Measurements from ENCODE around the gene ETHE1. TPM values are rescaled to one million over a fixed set of nuclear protein-coding genes. Genes with fewer than 3 reads are reported as not detected.

The ETHE1 gene
- polyA plus RNA-seq, 2 of the 4 experiments (the other 2 are of a cell fraction): 37.3 to 58.9 TPM

DNA sequence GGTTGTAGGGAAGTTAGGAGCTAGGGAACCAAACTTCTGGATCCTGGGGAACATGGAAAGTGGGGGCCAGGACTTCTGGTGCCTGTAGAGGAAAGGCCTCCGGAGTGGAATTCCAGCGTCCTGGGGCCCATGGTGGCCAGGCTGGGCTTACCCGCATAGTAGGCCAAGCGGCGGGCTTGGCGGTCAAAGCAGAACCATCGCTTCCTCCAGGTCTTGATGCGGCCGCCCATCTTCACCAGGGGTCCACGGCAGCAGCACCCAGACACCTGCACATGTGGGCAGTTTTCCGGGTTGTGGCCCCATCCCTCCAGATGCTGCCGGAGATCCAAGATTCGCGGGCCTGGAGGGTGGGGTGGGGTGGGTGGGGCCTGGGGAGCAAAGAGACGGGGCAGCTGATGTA lies 47.8 kb downstream of the ETHE1 start:
- ChIA-PET CTCF (interaction anchor here (1.7 to 7.1 kb wide), 4 partner anchors 14 to 41 kb away, joined by 4 to 37 read pairs (median 15); partner anchors contain the start of genes LYPD3 and PHLDB3), POLR2A (interaction anchor here (1.2 kb wide), 1 partner anchor 16 kb away, joined by 3 read pairs; no protein-coding TSS in a partner anchor)
- H3K4me1 ChIP-seq: 0 out of 3 replicates have a peak, but pooled peaks cover 4% of the 10 kb centered on the region
- no peak overlapping the region for H3K4me2 ChIP-seq
- WGBS (ENCODE audit: missing lambda C conversion rate): 94% methylated on average over 12 of the region's 15 CpGs
- no peaks in the 10 kb centered on the region for H3K9me3 ChIP-seq
- no peak for ATAC-seq
- H3K4me3 ChIP-seq: no peak overlapping the region
- TF ChIP-seq, protein P1, sequence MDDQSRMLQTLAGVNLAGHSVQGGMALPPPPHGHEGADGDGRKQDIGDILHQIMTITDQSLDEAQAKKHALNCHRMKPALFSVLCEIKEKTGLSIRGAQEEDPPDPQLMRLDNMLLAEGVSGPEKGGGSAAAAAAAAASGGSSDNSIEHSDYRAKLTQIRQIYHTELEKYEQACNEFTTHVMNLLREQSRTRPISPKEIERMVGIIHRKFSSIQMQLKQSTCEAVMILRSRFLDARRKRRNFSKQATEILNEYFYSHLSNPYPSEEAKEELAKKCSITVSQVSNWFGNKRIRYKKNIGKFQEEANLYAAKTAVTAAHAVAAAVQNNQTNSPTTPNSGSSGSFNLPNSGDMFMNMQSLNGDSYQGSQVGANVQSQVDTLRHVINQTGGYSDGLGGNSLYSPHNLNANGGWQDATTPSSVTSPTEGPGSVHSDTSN (IDR thresholded peaks at IDR 0.05): no peak
- no peak for TF ChIP-seq FOXS1 (CRISPR knock-in tag; IDR thresholded peaks at IDR 0.05)
- no peak for TF ChIP-seq JUN (IDR thresholded peaks at IDR 0.05)
- TF ChIP-seq HOXB13 (CRISPR knock-in tag; IDR thresholded peaks at IDR 0.05; ENCODE audit: low read depth): no peak
- TF ChIP-seq, protein P2, sequence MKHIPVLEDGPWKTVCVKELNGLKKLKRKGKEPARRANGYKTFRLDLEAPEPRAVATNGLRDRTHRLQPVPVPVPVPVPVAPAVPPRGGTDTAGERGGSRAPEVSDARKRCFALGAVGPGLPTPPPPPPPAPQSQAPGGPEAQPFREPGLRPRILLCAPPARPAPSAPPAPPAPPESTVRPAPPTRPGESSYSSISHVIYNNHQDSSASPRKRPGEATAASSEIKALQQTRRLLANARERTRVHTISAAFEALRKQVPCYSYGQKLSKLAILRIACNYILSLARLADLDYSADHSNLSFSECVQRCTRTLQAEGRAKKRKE (CRISPR knock-in tag; IDR thresholded peaks at IDR 0.05; ENCODE audit: low read depth): no peak
- no peak for TF ChIP-seq NR3C1 (IDR thresholded peaks at IDR 0.05)
- TF ChIP-seq EP300 (IDR thresholded peaks at IDR 0.05): no peak
- no peak for TF ChIP-seq RAD21 (conservative IDR thresholded peaks at IDR 0.05 in 1 of 2, IDR thresholded peaks at IDR 0.05 in 1 of 2)
- TF ChIP-seq, protein P3, sequence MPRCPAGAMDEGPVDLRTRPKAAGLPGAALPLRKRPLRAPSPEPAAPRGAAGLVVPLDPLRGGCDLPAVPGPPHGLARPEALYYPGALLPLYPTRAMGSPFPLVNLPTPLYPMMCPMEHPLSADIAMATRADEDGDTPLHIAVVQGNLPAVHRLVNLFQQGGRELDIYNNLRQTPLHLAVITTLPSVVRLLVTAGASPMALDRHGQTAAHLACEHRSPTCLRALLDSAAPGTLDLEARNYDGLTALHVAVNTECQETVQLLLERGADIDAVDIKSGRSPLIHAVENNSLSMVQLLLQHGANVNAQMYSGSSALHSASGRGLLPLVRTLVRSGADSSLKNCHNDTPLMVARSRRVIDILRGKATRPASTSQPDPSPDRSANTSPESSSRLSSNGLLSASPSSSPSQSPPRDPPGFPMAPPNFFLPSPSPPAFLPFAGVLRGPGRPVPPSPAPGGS (IDR thresholded peaks at IDR 0.05): no peak
- TF ChIP-seq EHMT2 (IDR thresholded peaks at IDR 0.05; ENCODE audit: low read depth): no peak
- TF ChIP-seq SREBF2 (IDR thresholded peaks at IDR 0.05): no peak
- TF ChIP-seq KDM1A (IDR thresholded peaks at IDR 0.05; ENCODE audit: low read depth): no peak
- TF ChIP-seq HOXB5 (CRISPR knock-in tag; IDR thresholded peaks at IDR 0.05): no peak
- no peak for TF ChIP-seq MAFK (IDR thresholded peaks at IDR 0.05; ENCODE audit: partially characterized antibody)
- TF ChIP-seq, protein P4, sequence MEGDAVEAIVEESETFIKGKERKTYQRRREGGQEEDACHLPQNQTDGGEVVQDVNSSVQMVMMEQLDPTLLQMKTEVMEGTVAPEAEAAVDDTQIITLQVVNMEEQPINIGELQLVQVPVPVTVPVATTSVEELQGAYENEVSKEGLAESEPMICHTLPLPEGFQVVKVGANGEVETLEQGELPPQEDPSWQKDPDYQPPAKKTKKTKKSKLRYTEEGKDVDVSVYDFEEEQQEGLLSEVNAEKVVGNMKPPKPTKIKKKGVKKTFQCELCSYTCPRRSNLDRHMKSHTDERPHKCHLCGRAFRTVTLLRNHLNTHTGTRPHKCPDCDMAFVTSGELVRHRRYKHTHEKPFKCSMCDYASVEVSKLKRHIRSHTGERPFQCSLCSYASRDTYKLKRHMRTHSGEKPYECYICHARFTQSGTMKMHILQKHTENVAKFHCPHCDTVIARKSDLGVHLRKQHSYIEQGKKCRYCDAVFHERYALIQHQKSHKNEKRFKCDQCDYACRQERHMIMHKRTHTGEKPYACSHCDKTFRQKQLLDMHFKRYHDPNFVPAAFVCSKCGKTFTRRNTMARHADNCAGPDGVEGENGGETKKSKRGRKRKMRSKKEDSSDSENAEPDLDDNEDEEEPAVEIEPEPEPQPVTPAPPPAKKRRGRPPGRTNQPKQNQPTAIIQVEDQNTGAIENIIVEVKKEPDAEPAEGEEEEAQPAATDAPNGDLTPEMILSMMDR (IDR thresholded peaks at IDR 0.05): no peak
- no peak for TF ChIP-seq ZSCAN20 (CRISPR knock-in tag; IDR thresholded peaks at IDR 0.05)
- TF ChIP-seq ZNF302 (CRISPR knock-in tag; IDR thresholded peaks at IDR 0.05): no peak
- no peak for FAIRE-seq
- H3K27ac ChIP-seq: no peak overlapping the region
- no peak for DNase-seq (ENCODE audit: low read depth in 1 of 2, low spot score in 1 of 2)

DNA sequence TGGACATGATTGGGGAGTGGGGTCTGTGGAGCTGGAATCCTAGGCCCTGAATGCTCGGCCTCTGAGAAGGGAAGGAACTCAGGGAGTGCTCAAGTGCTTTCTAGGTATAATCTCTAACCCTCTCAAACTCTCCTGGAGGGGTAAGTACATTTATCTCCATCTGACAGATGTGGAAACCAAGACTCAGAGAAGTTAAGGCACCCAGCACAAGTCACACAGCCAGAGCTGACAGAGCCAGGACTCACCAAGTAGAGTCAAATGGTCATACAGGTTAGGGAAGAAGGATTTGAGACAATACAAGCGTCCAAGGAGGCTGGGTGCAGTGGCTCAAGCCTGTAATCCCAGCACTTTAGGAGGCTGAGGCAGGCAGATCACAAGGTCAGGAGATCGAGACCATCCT lies 48.7 kb downstream of the ETHE1 start:
- Histone ChIP-seq H3K27ac (no peak overlapping the region), H3K4me3 (no peak overlapping the region), H3K9me3 (no peaks in the 10 kb centered on the region), H3K4me2 (no peak overlapping the region), H3K4me1 (0 out of 3 replicates have a peak, but pooled peaks cover 4% of the 10 kb centered on the region)
- no peak for DNase-seq (ENCODE audit: low read depth in 1 of 2, low spot score in 1 of 2)
- no peak for ATAC-seq
- FAIRE-seq: no peak
- POLR2A ChIA-PET: no interaction called here
- WGBS (ENCODE audit: missing lambda C conversion rate): 67% methylated on average over 3 of the region's 3 CpGs
- CTCF ChIA-PET: interaction anchor here (1.4 to 7.1 kb wide), 4 partner anchors 26 to 53 kb away, joined by 4 to 37 read pairs (median 15); partner anchors contain the start of gene PHLDB3
- TF ChIP-seq EHMT2 (IDR thresholded peaks at IDR 0.05; ENCODE audit: low read depth) (no peak), KDM5A (IDR thresholded peaks at IDR 0.05) (no peak), NPAS2 (CRISPR knock-in tag; IDR thresholded peaks at IDR 0.05; ENCODE audit: borderline replicate concordance) (no peak), POLR2A (IDR thresholded peaks at IDR 0.05; ENCODE audit: low read length) (no peak), TP53 (CRISPR knock-in tag; IDR thresholded peaks at IDR 0.05) (no peak), CBX2 (IDR thresholded peaks at IDR 0.05; ENCODE audit: borderline replicate concordance, low read depth) (no peak), BHLHE40 (IDR thresholded peaks at IDR 0.05; ENCODE audit: low read depth, low read length) (no peak), ZSCAN20 (CRISPR knock-in tag; IDR thresholded peaks at IDR 0.05) (no peak), HOXA7 (CRISPR knock-in tag; IDR thresholded peaks at IDR 0.05) (no peak), ZNF302 (CRISPR knock-in tag; IDR thresholded peaks at IDR 0.05) (no peak), FOSL2 (IDR thresholded peaks at IDR 0.05) (no peak), FOSL2 (CRISPR knock-in tag; IDR thresholded peaks at IDR 0.05) (no peak), GATA3 (IDR thresholded peaks at IDR 0.05; ENCODE audit: borderline replicate concordance) (no peak), TFCP2L1 (CRISPR knock-in tag; IDR thresholded peaks at IDR 0.05) (no peak), MAZ (IDR thresholded peaks at IDR 0.05; ENCODE audit: borderline replicate concordance, low read depth, low read length) (no peak), RNF2 (IDR thresholded peaks at IDR 0.05; ENCODE audit: borderline replicate concordance, low read depth) (no peak), RCOR1 (IDR thresholded peaks at IDR 0.05; ENCODE audit: low read depth, low read length) (no peak)
